ENCODE results near the gene TEX36. TPM values are rescaled to one million over a fixed set of nuclear protein-coding genes. Genes with fewer than 3 reads are reported as not detected.
"Not testable (repeated sequence)": the region's sequence is repeated elsewhere in the genome, so short reads cannot be mapped to it uniquely, and the experiment has no call there.

Gene TEX36
- total RNA-seq, 1 experiment from 2014 or later, result not detected

GRCh38 chr10:125625586-125625985 lies 57.4 kb downstream of the TEX36 start:
- Mint-ChIP-seq H3K4me1 (ENCODE audit: low read depth, unreplicated experiment) (no peaks in the 10 kb centered on the region), H3K27ac (ENCODE audit: unreplicated experiment) (no peak overlapping the region), H3K9me3 (ENCODE audit: low read depth, unreplicated experiment) (no peaks in the 10 kb centered on the region), H3K27me3 (ENCODE audit: unreplicated experiment) (peaks cover 62% of the 10 kb centered on the region), H3K36me3 (ENCODE audit: insufficient read depth, unreplicated experiment) (no peaks in the 10 kb centered on the region), H3K4me3 (ENCODE audit: low read depth, unreplicated experiment) (no peak overlapping the region)
- CTCF ChIA-PET, result no interaction called here
- intact Hi-C loops (cut with micrococcal nuclease; ENCODE audit: unreplicated experiment), result loop anchor here (5.0 kb wide), 1 partner anchor 463 kb away; the partner anchor contains the start of gene CTBP2
- BruUV-seq (replicated peaks), result no TSS peak
- TF ChIP-seq CTCF (IDR thresholded peaks at IDR 0.05; ENCODE audit: unreplicated experiment), result no peak
- no peak for DNase-seq

- no peak for DNase-seq
- H3K27me3 Mint-ChIP-seq (ENCODE audit: unreplicated experiment), result peaks cover 62% of the 10 kb centered on the region
- H3K4me3 Mint-ChIP-seq (ENCODE audit: low read depth, unreplicated experiment), result no peak overlapping the region
- CTCF ChIA-PET, result no interaction called here
- no peak for TF ChIP-seq CTCF (IDR thresholded peaks at IDR 0.05; ENCODE audit: unreplicated experiment)
- no TSS peak for BruUV-seq (replicated peaks)
- no peaks in the 10 kb centered on the region for H3K4me1 Mint-ChIP-seq (ENCODE audit: low read depth, unreplicated experiment)
- no peaks in the 10 kb centered on the region for H3K9me3 Mint-ChIP-seq (ENCODE audit: low read depth, unreplicated experiment)
- H3K36me3 Mint-ChIP-seq (ENCODE audit: insufficient read depth, unreplicated experiment), result no peaks in the 10 kb centered on the region
- H3K27ac Mint-ChIP-seq (ENCODE audit: unreplicated experiment), result no peak overlapping the region
- intact Hi-C loops (cut with micrococcal nuclease; ENCODE audit: unreplicated experiment), result loop anchor here (5.0 kb wide), 1 partner anchor 462 kb away; the partner anchor contains the start of gene CTBP2
These were observed 58.2 kb downstream of the TEX36 start for GRCh38 chr10:125624800-125625199.

- no peaks in the 10 kb centered on the region for H3K9me3 Mint-ChIP-seq (ENCODE audit: low read depth, unreplicated experiment)
- no peak overlapping the region for H3K4me3 Mint-ChIP-seq (ENCODE audit: low read depth, unreplicated experiment)
- H3K27me3 Mint-ChIP-seq (ENCODE audit: unreplicated experiment), result peaks cover 50% of the 10 kb centered on the region
- no peak overlapping the region for H3K27ac Mint-ChIP-seq (ENCODE audit: unreplicated experiment)
- no peak for TF ChIP-seq CTCF (IDR thresholded peaks at IDR 0.05; ENCODE audit: unreplicated experiment)
- no TSS peak for BruUV-seq (replicated peaks)
- no peak for DNase-seq
- H3K36me3 Mint-ChIP-seq (ENCODE audit: insufficient read depth, unreplicated experiment), result no peaks in the 10 kb centered on the region
- H3K4me1 Mint-ChIP-seq (ENCODE audit: low read depth, unreplicated experiment), result no peaks in the 10 kb centered on the region
- intact Hi-C loops (cut with micrococcal nuclease; ENCODE audit: unreplicated experiment), result no loop called here
- CTCF ChIA-PET, result no interaction called here
These were observed 61.9 kb downstream of the TEX36 start for GRCh38 chr10:125621052-125621451.

- intact Hi-C loops (cut with micrococcal nuclease; ENCODE audit: unreplicated experiment), result no loop called here
- no peak for TF ChIP-seq CTCF (IDR thresholded peaks at IDR 0.05; ENCODE audit: unreplicated experiment)
- DNase-seq, result no peak
- Mint-ChIP-seq H3K27me3 (ENCODE audit: unreplicated experiment) (peaks cover 43% of the 10 kb centered on the region), H3K36me3 (ENCODE audit: insufficient read depth, unreplicated experiment) (no peaks in the 10 kb centered on the region), H3K9me3 (ENCODE audit: low read depth, unreplicated experiment) (no peaks in the 10 kb centered on the region), H3K4me3 (ENCODE audit: low read depth, unreplicated experiment) (no peak overlapping the region), H3K27ac (ENCODE audit: unreplicated experiment) (no peak overlapping the region), H3K4me1 (ENCODE audit: low read depth, unreplicated experiment) (no peaks in the 10 kb centered on the region)
- CTCF ChIA-PET, result no interaction called here
- no TSS peak for BruUV-seq (replicated peaks)
These were observed 62.6 kb downstream of the TEX36 start for GRCh38 chr10:125620401-125620800.

GRCh38 chr10:125613062-125613461 lies 69.9 kb downstream of the TEX36 start:
- H3K4me1 Mint-ChIP-seq (ENCODE audit: low read depth, unreplicated experiment); H3K27me3 Mint-ChIP-seq (ENCODE audit: unreplicated experiment); intact Hi-C loops (cut with micrococcal nuclease; ENCODE audit: unreplicated experiment); DNase-seq; H3K27ac Mint-ChIP-seq (ENCODE audit: unreplicated experiment); H3K9me3 Mint-ChIP-seq (ENCODE audit: low read depth, unreplicated experiment); CTCF ChIA-PET; BruUV-seq (replicated peaks); H3K4me3 Mint-ChIP-seq (ENCODE audit: low read depth, unreplicated experiment); H3K36me3 Mint-ChIP-seq (ENCODE audit: insufficient read depth, unreplicated experiment): not testable (repeated sequence)
